Subcutaneous adipose tissue (tissue), 4 donors: ENCODE data around the gene FMO2. TPM values are rescaled to one million over a fixed set of nuclear protein-coding genes. Genes with fewer than 3 reads are reported as not detected.

Source experiments
- CTCF ChIP-seq: fragments of 450-650 bp; IDR thresholded peaks from one replicate; pipeline ENCODE4 v1.5.1; 2016; ENCODE audit warnings: low read depth, mild to moderate bottlenecking, control low read depth, antibody characterized with exemption, moderate library complexity
- small RNA-seq: library from RNA; depleted of rRNA; stranded (forward); fragments of <200 nt; gene quantifications from one replicate; pipeline ENCODE3, GENCODE V24; 2016
- total RNA-seq, 4 donors: library from RNA; depleted of rRNA; stranded (reverse); fragments of >200 nt; gene quantifications; one replicate each; pipeline ENCODE4 v1.1.0, GENCODE V29; 2016

FMO2 gene
- total RNA-seq, 4 donors from 2014 or later, result 58.5 to 158 (median 88.3) TPM

DNA sequence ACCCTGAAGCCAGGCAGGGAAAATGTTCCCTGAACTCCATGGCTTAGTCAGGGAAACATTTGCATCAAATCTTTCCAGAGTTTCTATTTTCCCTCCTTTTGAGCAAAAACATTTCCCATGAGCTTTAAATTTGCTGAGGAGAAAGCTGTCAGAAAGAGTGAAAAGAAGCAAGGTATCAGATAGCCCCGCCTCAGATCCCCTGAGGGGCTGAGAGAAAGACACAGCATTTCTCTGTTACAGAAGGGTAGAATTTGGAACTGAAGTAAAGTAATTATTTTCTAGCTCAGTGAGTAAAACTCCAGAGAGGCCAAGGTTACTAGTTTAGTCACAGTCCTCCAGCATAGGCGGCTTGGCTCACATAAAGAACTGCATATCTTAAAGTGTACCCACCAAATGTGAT is 73.8 kb downstream of the FMO2 start:
- TF ChIP-seq CTCF, result no peak

Small RNA genes lying within 50 kb of the gene (small RNA-seq; reads per million reads assigned to genes)
- gene RF00019, result 0.49 reads per million

Other genes starting within 250 kb of the FMO2 start
- gene MROH9, start 249.8 kb upstream of the FMO2 start, total RNA-seq, result not detected
- 10 to 100 TPM; 10.4 to 35.2 (median 27.7) TPM for gene FMO3, start 94.4 kb upstream of the FMO2 start, total RNA-seq
- 10 to 100 TPM in 1 of 4 donors, 1 to 10 TPM in 3; 2.1 to 14.1 (median 3.6) TPM for gene FMO1, start 63.2 kb downstream of the FMO2 start, total RNA-seq
- gene FMO4, start 128.9 kb downstream of the FMO2 start, total RNA-seq, result 10 to 100 TPM in 2 of 4 donors, 1 to 10 TPM in 2; 4.3 to 20.4 (median 10.8) TPM